Transverse colon (tissue), 3 donors: ENCODE measurements around the gene CD3E.

Experiments used
- CTCF ChIP-seq, 5 experiments: fragments of 200-600 bp in 3 of 5; fragments of 450-650 bp in 2 of 5; sonication (generic) in 3 of 5; IDR thresholded peaks; 1 replicate in 2 of 5; 2 replicates in 3 of 5; pipeline ENCODE4 v1.5.1; 2016 to 2017; ENCODE audit warnings: antibody characterized with exemption in 5 of 5, inconsistent platforms in 3 of 5, mild to moderate bottlenecking in 2 of 5, moderate library complexity in 1 of 5
- EP300 ChIP-seq: sonication (generic); formaldehyde crosslinking; IDR thresholded peaks from one replicate; pipeline ENCODE4 v1.6.1; 2017; ENCODE audit warnings: antibody characterized with exemption, low read depth

DNA sequence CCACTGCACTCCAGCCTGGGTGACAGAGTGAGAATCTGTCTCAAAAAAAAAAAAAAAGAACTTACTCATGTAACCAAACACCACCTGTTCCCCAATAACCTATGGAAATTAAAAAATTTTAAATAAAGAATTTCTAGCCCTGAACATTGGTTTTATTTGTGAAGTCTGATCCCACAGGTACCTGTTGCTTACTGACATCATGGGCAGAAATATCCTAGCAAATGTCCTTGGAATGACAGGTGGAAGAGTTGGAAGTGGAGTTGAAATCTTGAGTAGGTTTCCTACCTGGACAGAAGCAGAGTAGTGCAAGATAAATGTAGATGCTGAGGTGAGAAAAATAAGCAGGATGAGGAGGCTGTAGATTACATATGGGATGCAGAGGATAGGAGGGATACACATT lies 20.8 kb downstream of the CD3E start:
- TF ChIP-seq EP300 = no peak
- no peak for TF ChIP-seq CTCF (IDR thresholded peaks at IDR 0.05)
